IMR-90 (cell line): ENCODE data around the gene TNRC6A. TPM values are rescaled to one million over a fixed set of nuclear protein-coding genes. Genes with fewer than 3 reads are reported as not detected.

ENCODE experiments used
- ATAC-seq: fragments of 200-7000 bp; cut with Tn5 transposase; 2 replicates; pipeline ENCODE4 v1.9.1; 2020; ENCODE audit warnings: low read depth, mild to moderate bottlenecking, moderate library complexity
- BruUV-seq: library from RNA; stranded (reverse); fragments of 400-500 nt; replicated peaks from 2 replicates; lab custom pipeline; 2021; lab: Mats Ljungman, UMichigan
- CTCF ChIA-PET: fragments of 300-600 bp; formaldehyde crosslinking; extraction: SDS; loops from one replicate; lab custom pipeline; 2021; ENCODE audit warnings: antibody characterized with exemption; lab: Yijun Ruan, JAX
- POLR2A ChIA-PET: fragments of 300-600 bp; sonication (Branson Sonifier 250); formaldehyde crosslinking; loops from one replicate; lab custom pipeline; 2022; ENCODE audit warnings: antibody characterized with exemption; ENCODE audit not compliant: unreplicated experiment; lab: Charles Lee
- DNase-seq: peaks from one replicate; pipeline ENCODE4 v3.0.0; 2013
- H2AFZ ChIP-seq: replicated peaks from 2 replicates; pipeline ENCODE3; 2013; ENCODE audit warnings: low read length, mild to moderate bottlenecking; ENCODE audit not compliant: poor library complexity
- H2AK5ac ChIP-seq: 2 replicates; pipeline ENCODE4 v1.6.1; 2013; ENCODE audit warnings: low read depth, low read length, inconsistent platforms
- H2AK9ac ChIP-seq: replicated peaks from 2 replicates; pipeline ENCODE3; 2013; ENCODE audit warnings: mild to moderate bottlenecking, low read depth, low read length, moderate library complexity; ENCODE audit not compliant: poor library complexity
- H2BK120ac ChIP-seq: 2 replicates; pipeline ENCODE4 v1.6.1; 2013; ENCODE audit warnings: low read depth, low read length, inconsistent platforms
- H2BK15ac ChIP-seq: 3 replicates; pipeline ENCODE4 v1.6.1; 2013; ENCODE audit warnings: low read depth, low read length, inconsistent platforms
- H2BK20ac ChIP-seq: 2 replicates; pipeline ENCODE4 v1.6.1; 2013; ENCODE audit warnings: low read depth, mild to moderate bottlenecking, inconsistent platforms, low read length, moderate library complexity
- H2BK5ac ChIP-seq: 2 replicates; pipeline ENCODE4 v1.6.1; 2013; ENCODE audit warnings: mild to moderate bottlenecking, low read depth, low read length, inconsistent platforms; ENCODE audit not compliant: poor library complexity, severe bottlenecking
- H3K14ac ChIP-seq: replicated peaks from 2 replicates; pipeline ENCODE4 v1.6.1; 2013; ENCODE audit warnings: low read depth, low read length, inconsistent platforms
- H3K18ac ChIP-seq: 2 replicates; pipeline ENCODE4 v1.6.1; 2013; ENCODE audit warnings: low read depth, low read length, control low read depth
- H3K23ac ChIP-seq: 2 replicates; pipeline ENCODE4 v1.6.1; 2013; ENCODE audit warnings: low read depth, low read length, inconsistent platforms
- H3K27ac ChIP-seq: 2 replicates; pipeline ENCODE4 v1.5.1; 2013; ENCODE audit warnings: mild to moderate bottlenecking, control low read depth, low read length; ENCODE audit not compliant: insufficient read depth
- H3K27me3 ChIP-seq: 2 replicates; pipeline ENCODE4 v1.6.1; 2013; ENCODE audit warnings: low read length; ENCODE audit not compliant: control insufficient read depth, insufficient read depth
- H3K36me3 ChIP-seq: 2 replicates; pipeline ENCODE4 v1.6.1; 2013; ENCODE audit warnings: low read length, mixed read lengths; ENCODE audit not compliant: control insufficient read depth, insufficient read depth
- H3K4ac ChIP-seq: 2 replicates; pipeline ENCODE4 v1.6.1; 2013; ENCODE audit warnings: low read depth, low read length, inconsistent platforms
- H3K4me1 ChIP-seq: 2 replicates; pipeline ENCODE4 v1.6.1; 2013; ENCODE audit warnings: low read length, mixed read lengths; ENCODE audit not compliant: control insufficient read depth, insufficient read depth
- H3K4me2 ChIP-seq: 2 replicates; pipeline ENCODE4 v1.6.1; 2013; ENCODE audit warnings: low read depth, mild to moderate bottlenecking, control low read depth, low read length, moderate library complexity
- H3K4me3 ChIP-seq: 2 replicates; pipeline ENCODE4 v1.5.1; 2013; ENCODE audit warnings: low read depth, mild to moderate bottlenecking, control low read depth, low read length, moderate library complexity; ENCODE audit not compliant: insufficient read depth
- H3K56ac ChIP-seq: 2 replicates; pipeline ENCODE4 v1.6.1; 2013; ENCODE audit warnings: low read length, inconsistent platforms; ENCODE audit not compliant: insufficient read depth; ENCODE audit errors: extremely low read depth
- H3K79me1 ChIP-seq, 2 experiments: 2 replicates each; pipeline ENCODE4 v1.6.1; 2013; ENCODE audit warnings: low read length in 2 of 2, inconsistent platforms in 1 of 2, low read depth in 1 of 2
- H3K9ac ChIP-seq: 2 replicates; pipeline ENCODE4 v1.6.1; 2013; ENCODE audit warnings: low read depth, low read length, control low read depth
- H3K9me1 ChIP-seq: 2 replicates; pipeline ENCODE4 v1.6.1; 2013; ENCODE audit warnings: low read length, inconsistent platforms; ENCODE audit not compliant: insufficient read depth
- H3K9me3 ChIP-seq: 2 replicates; pipeline ENCODE4 v1.6.1; 2013; ENCODE audit warnings: low read length; ENCODE audit not compliant: control insufficient read depth, insufficient read depth
- H4K20me1 ChIP-seq: 2 replicates; pipeline ENCODE4 v1.6.1; 2013; ENCODE audit warnings: low read length, inconsistent platforms; ENCODE audit not compliant: insufficient read depth
- H4K5ac ChIP-seq: 2 replicates; pipeline ENCODE4 v1.6.1; 2013; ENCODE audit warnings: mild to moderate bottlenecking, low read depth, low read length, control low read depth
- H4K8ac ChIP-seq, 2 experiments: 2 replicates each; pipeline ENCODE4 v1.6.1; 2013; ENCODE audit warnings: low read depth in 2 of 2, low read length in 2 of 2, control low read depth in 1 of 2, inconsistent platforms in 1 of 2
- H4K91ac ChIP-seq: 2 replicates; pipeline ENCODE4 v1.6.1; 2013; ENCODE audit warnings: low read depth, low read length, inconsistent platforms; ENCODE audit not compliant: insufficient read depth
- BHLHE40 ChIP-seq: fragments of 150-350 bp; IDR thresholded peaks from 2 replicates; pipeline ENCODE4 v1.6.1; 2016; ENCODE audit warnings: mild to moderate bottlenecking, low read depth, low read length
- CEBPB ChIP-seq: IDR thresholded peaks from 2 replicates; pipeline ENCODE4 v1.6.1; 2012; ENCODE audit warnings: low read depth, low read length, improper control_type of control experiment
- CHD1 ChIP-seq: IDR thresholded peaks from 2 replicates; pipeline ENCODE4 v1.6.1; 2012; ENCODE audit warnings: low read depth, low read length, improper control_type of control experiment
- CTCF ChIP-seq: conservative IDR thresholded peaks from 2 replicates; pipeline ENCODE4 v1.5.1; 2012; ENCODE audit warnings: mild to moderate bottlenecking, low read depth, low read length, improper control_type of control experiment
- ELK1 ChIP-seq: fragments of 150-350 bp; IDR thresholded peaks from 2 replicates; pipeline ENCODE4 v1.6.1; 2016; ENCODE audit warnings: low read depth, mild to moderate bottlenecking, low read length, moderate library complexity, borderline replicate concordance
- FOS ChIP-seq: fragments of 150-350 bp; IDR thresholded peaks from 2 replicates; pipeline ENCODE4 v1.6.1; 2016; ENCODE audit warnings: low read depth, low read length
- MAFK ChIP-seq: IDR thresholded peaks from 2 replicates; pipeline ENCODE4 v1.6.1; 2012; ENCODE audit warnings: low read depth, low read length, improper control_type of control experiment
- MAZ ChIP-seq: IDR thresholded peaks from 2 replicates; pipeline ENCODE4 v1.6.1; 2012; ENCODE audit warnings: low read depth, mild to moderate bottlenecking, low read length, improper control_type of control experiment, moderate library complexity, borderline replicate concordance
- MXI1 ChIP-seq: IDR thresholded peaks from 2 replicates; pipeline ENCODE4 v1.6.1; 2012; ENCODE audit warnings: low read depth, mild to moderate bottlenecking, low read length, moderate library complexity, borderline replicate concordance
- NFE2L2 ChIP-seq: fragments of 150-350 bp; IDR thresholded peaks from 2 replicates; pipeline ENCODE4 v1.6.1; 2016; ENCODE audit warnings: low read depth, mild to moderate bottlenecking, low read length
- POLR2A ChIP-seq: IDR thresholded peaks from 2 replicates; pipeline ENCODE4 v1.6.1; 2012; ENCODE audit warnings: mild to moderate bottlenecking, low read depth, low read length
- RAD21 ChIP-seq: IDR thresholded peaks from 2 replicates; pipeline ENCODE4 v1.6.1; 2012; ENCODE audit warnings: low read length, improper control_type of control experiment
- RCOR1 ChIP-seq: IDR thresholded peaks from 2 replicates; pipeline ENCODE4 v1.6.1; 2012; ENCODE audit warnings: mild to moderate bottlenecking, low read length, improper control_type of control experiment; ENCODE audit not compliant: insufficient replicate concordance
- RFX5 ChIP-seq: IDR thresholded peaks from 2 replicates; pipeline ENCODE4 v1.8.0; 2012; ENCODE audit warnings: low read depth, mild to moderate bottlenecking, low read length, moderate library complexity
- SMC3 ChIP-seq: fragments of 150-350 bp; IDR thresholded peaks from 2 replicates; pipeline ENCODE4 v1.6.1; 2016; ENCODE audit warnings: low read depth, mild to moderate bottlenecking, antibody characterized with exemption, low read length, moderate library complexity
- USF2 ChIP-seq: fragments of 150-350 bp; IDR thresholded peaks from 2 replicates; pipeline ENCODE4 v1.6.1; 2017; ENCODE audit warnings: mild to moderate bottlenecking, antibody characterized with exemption, low read length, low read depth
- WGBS, 2 experiments: methylation state at CpG; one replicate each; pipeline versions ENCODE4 v1.1.5 to v1.1.7; 2013; ENCODE audit warnings: missing lambda C conversion rate in 2 of 2; ENCODE audit not compliant: insufficient read length in 1 of 2; ENCODE audit errors: extremely low coverage in 2 of 2; 5-methylcytosine and 5-hydroxymethylcytosine counted together
- dilution Hi-C: fragments of 300-500 bp; cut with HindIII; formaldehyde crosslinking; loops from one replicate; pipeline ENCODE4 v1.14.3; 2018; ENCODE audit warnings: low sequenced_read_pairs; ENCODE audit not compliant: unreplicated experiment
- in situ Hi-C: fragments of 300-500 bp; cut with MboI; formaldehyde crosslinking; loops from 3 replicates; pipeline ENCODE4 v1.14.3; 2019; ENCODE audit warnings: low sequenced_read_pairs, inconsistent platforms, mixed read lengths
- intact Hi-C: fragments of 100-400 bp; cut with micrococcal nuclease; formaldehyde crosslinking; loops from 2 replicates; pipeline ENCODE4 v1.10.0; 2022
- polyA plus RNA-seq, 3 experiments: library from polyadenylated mRNA; depleted of rRNA; stranded (reverse); fragments of >200 nt; gene quantifications; 2 replicates each; pipeline ENCODE4 v1.2.3, GENCODE V29; 2012; ENCODE audit warnings: low replicate concordance in 1 of 3
- total RNA-seq: library from RNA; depleted of rRNA; stranded (reverse); fragments of >200 nt; gene quantifications from 2 replicates; pipeline ENCODE4 v1.2.3, GENCODE V29; 2012

TNRC6A gene
- total and polyA plus RNA-seq, 2 of the 4 experiments (the other 2 are of a cell fraction): 32.4 to 42.3 TPM

- H3K4me2 ChIP-seq: no peak overlapping the region
- DNase-seq: no peak
- H2BK120ac ChIP-seq: no peak overlapping the region
- dilution Hi-C loops: no loop called here
- no peak overlapping the region for H3K56ac ChIP-seq
- no peak overlapping the region for H3K4ac ChIP-seq
- no peaks in the 10 kb centered on the region for H4K20me1 ChIP-seq
- no peak for ATAC-seq
- H3K18ac ChIP-seq: no peak overlapping the region
- H3K9me3 ChIP-seq: no peaks in the 10 kb centered on the region
- no peak overlapping the region for H2AK9ac ChIP-seq
- H2BK15ac ChIP-seq: no peak overlapping the region
- H2BK5ac ChIP-seq: no peak overlapping the region
- no peak overlapping the region for H2AK5ac ChIP-seq
- CTCF ChIA-PET: no interaction called here
- WGBS, 2 experiments: no CpG with 5 or more reads among the region's 2 CpGs
- no peak overlapping the region for H3K27ac ChIP-seq
- H4K91ac ChIP-seq: no peak overlapping the region
- intact Hi-C loops: no loop called here
- no peak overlapping the region for H3K23ac ChIP-seq
- peaks cover 8% of the 10 kb centered on the region for H3K27me3 ChIP-seq
- H3K9ac ChIP-seq: no peak overlapping the region
- H3K9me1 ChIP-seq: no peaks in the 10 kb centered on the region
- H3K4me3 ChIP-seq: no peak overlapping the region
- no peak overlapping the region for H2BK20ac ChIP-seq
- no peak overlapping the region for H4K5ac ChIP-seq
- POLR2A ChIA-PET: no interaction called here
- H2AFZ ChIP-seq: no peak overlapping the region
- H3K36me3 ChIP-seq: no peaks in the 10 kb centered on the region
- no TSS peak for BruUV-seq
- in situ Hi-C loops: no loop called here
- H3K79me1 ChIP-seq: no peaks in the 10 kb centered on the region
- no peak overlapping the region for H3K14ac ChIP-seq
- no peaks in the 10 kb centered on the region for H3K4me1 ChIP-seq
- TF ChIP-seq SMC3 (no peak), CEBPB (no peak), CTCF (no peak), NFE2L2 (no peak), POLR2A (no peak), RAD21 (no peak), MXI1 (no peak), MAZ (no peak), CHD1 (no peak), MAFK (no peak), USF2 (no peak), RFX5 (no peak), RCOR1 (no peak), BHLHE40 (no peak), ELK1 (no peak), FOS (no peak)
- H4K8ac ChIP-seq: no peak overlapping the region
These were observed 143.6 kb downstream of the TNRC6A start for GRCh38 chr16:24873028-24873427.
